H1 (cell line): ENCODE measurements around the gene C2CD4D. TPM values are rescaled to one million over a fixed set of nuclear protein-coding genes. Genes with fewer than 3 reads are reported as not detected.

Experiments used
- CTCF ChIA-PET: fragments of 300-600 bp; sonication (Branson Sonifier 250); formaldehyde crosslinking; loops from one replicate; lab custom pipeline; 2021; ENCODE audit not compliant: partially characterized antibody; lab: Charles Lee
- POLR2A ChIA-PET: fragments of 300-600 bp; sonication (Branson Sonifier 250); formaldehyde crosslinking; loops from one replicate; lab custom pipeline; 2021; ENCODE audit warnings: inconsistent platforms; ENCODE audit not compliant: partially characterized antibody; lab: Charles Lee
- DNase-seq, 2 experiments: peaks; one replicate each; pipeline versions ENCODE4 v3.0.0 to v3.0.0-alpha.2; 2010 to 2022; ENCODE audit warnings: low spot score in 2 of 2, low read depth in 1 of 2, mixed read lengths in 1 of 2
- FAIRE-seq: peaks from 2 replicates; lab custom pipeline; 2011; peaks lifted over from hg19 to GRCh38; lab: Jason Lieb, UNC
- H2AFZ ChIP-seq: 2 replicates; pipeline ENCODE4 v1.8.1; 2012; ENCODE audit warnings: low read length, inconsistent platforms
- H2AK5ac ChIP-seq: 2 replicates; pipeline ENCODE4 v1.6.1; 2013; ENCODE audit warnings: low read depth, low read length
- H2BK120ac ChIP-seq: replicated peaks from 2 replicates; pipeline ENCODE3; 2013; ENCODE audit warnings: low read depth, low read length, inconsistent platforms
- H2BK12ac ChIP-seq: 2 replicates; pipeline ENCODE4 v1.6.1; 2013; ENCODE audit warnings: low read depth, low read length
- H2BK15ac ChIP-seq: 2 replicates; pipeline ENCODE4 v1.6.1; 2013; ENCODE audit warnings: low read length
- H2BK20ac ChIP-seq: 2 replicates; pipeline ENCODE4 v1.6.1; 2013; ENCODE audit warnings: low read length
- H2BK5ac ChIP-seq: 2 replicates; pipeline ENCODE4 v1.6.1; 2013; ENCODE audit warnings: low read depth, low read length
- H3K14ac ChIP-seq: 2 replicates; pipeline ENCODE4 v1.6.1; 2013; ENCODE audit warnings: inconsistent platforms; ENCODE audit not compliant: insufficient read length
- H3K18ac ChIP-seq: 2 replicates; pipeline ENCODE4 v1.6.1; 2013; ENCODE audit warnings: low read length; ENCODE audit errors: extremely low read depth
- H3K23ac ChIP-seq: 2 replicates; pipeline ENCODE4 v1.6.1; 2013; ENCODE audit warnings: inconsistent platforms; ENCODE audit not compliant: insufficient read length
- H3K23me2 ChIP-seq: 2 replicates; pipeline ENCODE4 v1.6.1; 2013; ENCODE audit warnings: low read depth, low read length
- H3K27ac ChIP-seq: 2 replicates; pipeline ENCODE4 v1.6.1; 2011; ENCODE audit warnings: low read depth, low read length, inconsistent platforms
- H3K27me3 ChIP-seq, 4 experiments: replicated peaks in 1 of 4; 1 replicate in 1 of 4; 2 replicates in 3 of 4; pipeline versions ENCODE4 v1.6.1 to v1.8.1; 2011 to 2013; ENCODE audit warnings: low read length in 3 of 4, mild to moderate bottlenecking in 3 of 4, inconsistent platforms in 2 of 4, mixed read lengths in 2 of 4, moderate library complexity in 1 of 4; ENCODE audit not compliant: control insufficient read depth in 3 of 4, insufficient read depth in 3 of 4; ENCODE audit errors: extremely low read depth in 1 of 4
- H3K36me3 ChIP-seq, 4 experiments: 2 replicates each; pipeline versions ENCODE4 v1.6.1 to v1.8.1; 2011 to 2013; ENCODE audit warnings: mild to moderate bottlenecking in 4 of 4, low read length in 3 of 4, moderate library complexity in 2 of 4, control low read depth in 1 of 4, inconsistent platforms in 1 of 4; ENCODE audit not compliant: insufficient read depth in 4 of 4, control insufficient read depth in 2 of 4
- H3K4ac ChIP-seq: replicated peaks from 2 replicates; pipeline ENCODE3; 2013; ENCODE audit warnings: low read length, low read depth, mixed read lengths, inconsistent platforms; ENCODE audit not compliant: insufficient read length
- H3K4me1 ChIP-seq, 4 experiments: replicated peaks in 1 of 4; 1 replicate in 1 of 4; 2 replicates in 3 of 4; pipeline versions ENCODE4 v1.6.1 to v1.8.1; 2011 to 2013; ENCODE audit warnings: low read length in 3 of 4, inconsistent platforms in 2 of 4, mixed read lengths in 1 of 4; ENCODE audit not compliant: insufficient read depth in 4 of 4, control insufficient read depth in 3 of 4
- H3K4me2 ChIP-seq, 2 experiments: 2 replicates each; pipeline versions ENCODE4 v1.6.1 to v1.8.1; 2011 to 2013; ENCODE audit warnings: low read depth in 2 of 2, low read length in 2 of 2, control low read depth in 1 of 2, inconsistent platforms in 1 of 2, mild to moderate bottlenecking in 1 of 2; ENCODE audit not compliant: insufficient read depth in 1 of 2
- H3K4me3 ChIP-seq, 4 experiments: fragments of 200-600, 300-600 bp in 1 of 4; sonication (generic), shearing (Covaris generic), sonication (Bioruptor Twin) in 1 of 4; 2 replicates each; pipeline versions ENCODE4 v1.5.1 to v1.8.1; 2011 to 2016; ENCODE audit warnings: low read length in 4 of 4, low read depth in 3 of 4, control low read depth in 2 of 4, inconsistent platforms in 2 of 4, mild to moderate bottlenecking in 2 of 4, mixed read lengths in 1 of 4, moderate library complexity in 1 of 4; ENCODE audit not compliant: insufficient read depth in 2 of 4; ENCODE audit errors: extremely low read depth in 1 of 4
- H3K56ac ChIP-seq: replicated peaks from 2 replicates; pipeline ENCODE3; 2013; ENCODE audit warnings: low read depth, mild to moderate bottlenecking, mixed read lengths, low read length, inconsistent platforms; ENCODE audit not compliant: insufficient read length
- H3K79me1 ChIP-seq: 2 replicates; pipeline ENCODE4 v1.6.1; 2013; ENCODE audit warnings: low read depth, low read length, control low read depth
- H3K79me2 ChIP-seq, 2 experiments: 2 replicates each; pipeline versions ENCODE4 v1.6.1 to v1.8.1; 2012 to 2013; ENCODE audit warnings: low read length in 2 of 2, mild to moderate bottlenecking in 2 of 2, inconsistent platforms in 1 of 2; ENCODE audit not compliant: insufficient read depth in 2 of 2, control insufficient read depth in 1 of 2
- H3K9ac ChIP-seq, 4 experiments: replicated peaks in 1 of 4; 1 replicate in 1 of 4; 2 replicates in 3 of 4; pipeline versions ENCODE4 v1.6.1 to v1.8.1; 2011 to 2013; ENCODE audit warnings: low read depth in 3 of 4, low read length in 3 of 4, control low read depth in 2 of 4, mild to moderate bottlenecking in 2 of 4, moderate library complexity in 2 of 4, inconsistent platforms in 1 of 4; ENCODE audit errors: extremely low read depth in 1 of 4
- H3K9me3 ChIP-seq, 2 experiments: 2 replicates each; pipeline versions ENCODE4 v1.6.1 to v1.8.1; 2012 to 2013; ENCODE audit warnings: mild to moderate bottlenecking in 2 of 2, moderate library complexity in 2 of 2, control low read depth in 1 of 2, inconsistent platforms in 1 of 2, low read depth in 1 of 2, low read length in 1 of 2, mixed read lengths in 1 of 2; ENCODE audit not compliant: insufficient read depth in 2 of 2
- H4K20me1 ChIP-seq, 2 experiments: replicated peaks in 1 of 2; 2 replicates each; pipeline versions ENCODE3 to v1.8.1; 2011 to 2013; ENCODE audit warnings: inconsistent platforms in 2 of 2, low read length in 2 of 2, mild to moderate bottlenecking in 1 of 2; ENCODE audit not compliant: insufficient read depth in 2 of 2, control insufficient read depth in 1 of 2
- H4K5ac ChIP-seq: 2 replicates; pipeline ENCODE4 v1.6.1; 2013; ENCODE audit warnings: low read length, low read depth, mixed read lengths, inconsistent platforms; ENCODE audit not compliant: insufficient read length
- H4K8ac ChIP-seq: 2 replicates; pipeline ENCODE4 v1.8.0; 2013; ENCODE audit warnings: mild to moderate bottlenecking, moderate library complexity, low read length, inconsistent platforms; ENCODE audit not compliant: insufficient read depth; ENCODE audit errors: extremely low read depth
- H4K91ac ChIP-seq: replicated peaks from 2 replicates; pipeline ENCODE3; 2013; ENCODE audit warnings: low read length, mixed read lengths, inconsistent platforms; ENCODE audit not compliant: insufficient read length
- BACH1 ChIP-seq: IDR thresholded peaks from 2 replicates; pipeline ENCODE4 v1.6.1; 2012; ENCODE audit warnings: low read length, improper control_type of control experiment
- BRCA1 ChIP-seq: IDR thresholded peaks from 2 replicates; pipeline ENCODE4 v1.6.1; 2012; ENCODE audit warnings: low read depth, low read length, improper control_type of control experiment
- EP300 ChIP-seq, 2 experiments: IDR thresholded peaks; 1 replicate in 1 of 2; 2 replicates in 1 of 2; pipeline ENCODE4 v1.6.1; 2011 to 2012; ENCODE audit warnings: low read depth in 2 of 2, low read length in 2 of 2, mild to moderate bottlenecking in 2 of 2, borderline replicate concordance in 1 of 2, inconsistent platforms in 1 of 2, moderate library complexity in 1 of 2
- GABPA ChIP-seq: IDR thresholded peaks from 2 replicates; pipeline ENCODE4 v1.6.1; 2011; ENCODE audit warnings: mild to moderate bottlenecking, low read length, moderate library complexity, borderline replicate concordance; ENCODE audit not compliant: insufficient read depth
- JUN ChIP-seq: IDR thresholded peaks from 2 replicates; pipeline ENCODE4 v1.6.1; 2011; ENCODE audit warnings: low read depth, mild to moderate bottlenecking, improper control_type of control experiment, low read length
- MAX ChIP-seq: IDR thresholded peaks from 2 replicates; pipeline ENCODE4 v1.6.1; 2012; ENCODE audit warnings: inconsistent platforms
- RNF2 ChIP-seq: fragments of 200-900, 300-1000 bp; sonication (generic); IDR thresholded peaks from 2 replicates; pipeline ENCODE4 v1.7.1; 2016; ENCODE audit warnings: borderline replicate concordance, low read depth, mild to moderate bottlenecking, antibody characterized with exemption, low read length; ENCODE audit not compliant: poor library complexity, severe bottlenecking; ENCODE audit errors: missing control alignments
- RXRA ChIP-seq: IDR thresholded peaks from 2 replicates; pipeline ENCODE4 v1.6.1; 2011; ENCODE audit warnings: low read depth, mild to moderate bottlenecking, low read length, moderate library complexity; ENCODE audit not compliant: insufficient read depth
- TEAD4 ChIP-seq: IDR thresholded peaks from 2 replicates; pipeline ENCODE4 v1.6.1; 2012; ENCODE audit warnings: low read depth, low read length, inconsistent platforms, mixed read lengths
- WGBS, 2 experiments: shearing (Covaris generic) in 1 of 2; methylation state at CpG; one replicate each; pipeline versions ENCODE4 v1.1.6 to v1.1.7; 2013 to 2015; ENCODE audit warnings: low lambda C conversion rate in 2 of 2, mixed read lengths in 2 of 2, inconsistent platforms in 1 of 2, low coverage in 1 of 2, missing lambda C conversion rate in 1 of 2; ENCODE audit not compliant: insufficient replicate concordance in 2 of 2, insufficient coverage in 1 of 2, insufficient read length in 1 of 2; ENCODE audit errors: extremely low coverage in 1 of 2, missing lambda C conversion rate in 1 of 2; 5-methylcytosine and 5-hydroxymethylcytosine counted together
- polyA plus RNA-seq, 7 experiments: library from polyadenylated mRNA; depleted of rRNA in 3 of 7; stranded (reverse) in 5 of 7; unstranded in 2 of 7; fragments of >200 nt in 5 of 7; fragments of 200-250 nt in 2 of 7; gene quantifications; 1 replicate in 5 of 7; 2 replicates in 1 of 7; 4 replicates in 1 of 7; pipeline versions ENCODE4 v1.2.1 to v1.2.3, GENCODE V29; 2011 to 2013; ENCODE audit warnings: missing spikeins in 2 of 7, mixed read lengths in 2 of 7
- total RNA-seq: library from RNA; stranded (reverse); fragmentation: NEBNext Ultra II Directional; extraction: Animal tissue kit (Norgen Biotek cat#: 25700); gene quantifications from 2 replicates; pipeline ENCODE4 v1.2.1, GENCODE V29; 2021
- TF ChIP-seq, protein P1 (sequence below), 3 experiments: IDR thresholded peaks; 1 replicate in 2 of 3; 2 replicates in 1 of 3; pipeline versions ENCODE4 v1.5.1 to v1.6.1; 2011; ENCODE audit warnings: low read length in 3 of 3, mild to moderate bottlenecking in 3 of 3, inconsistent platforms in 2 of 3, low read depth in 1 of 3, moderate library complexity in 1 of 3; ENCODE audit not compliant: insufficient read depth in 1 of 3; ENCODE audit errors: control extremely low read depth in 1 of 3

C2CD4D gene
- total and polyA plus RNA-seq, 2 of the 8 experiments (the other 6 are each of a cell fraction or from before 2014, with no cell fraction given), result 0.41 to 0.71 TPM

- H2BK5ac ChIP-seq, result no peak overlapping the region
- no peak overlapping the region for H3K4me3 ChIP-seq
- ChIA-PET CTCF (interaction anchor here (0.9 to 1.9 kb wide), 4 partner anchors 9 to 168 kb away, joined by 3 to 8 read pairs (median 4); no protein-coding TSS in a partner anchor), POLR2A (interaction anchor here (0.7 to 2.7 kb wide), 3 partner anchors 10 to 12 kb away, joined by 3 to 14 read pairs (median 4); partner anchors contain the start of gene C2CD4D)
- H3K4me1 ChIP-seq, result peaks cover 6 to 11% (median 7%) of the 10 kb centered on the region in 4 experiments
- FAIRE-seq (no peak), DNase-seq (no peak)
- no peak overlapping the region for H4K5ac ChIP-seq
- no peaks in the 10 kb centered on the region for H3K79me1 ChIP-seq
- H4K8ac ChIP-seq, result no peak overlapping the region
- no peak overlapping the region for H2BK15ac ChIP-seq
- H3K23me2 ChIP-seq, result 0 out of 2 replicates have a peak, but pooled peaks cover 4% of the 10 kb centered on the region
- H4K20me1 ChIP-seq, result no peaks in the 10 kb centered on the region
- no peak overlapping the region for H3K4ac ChIP-seq
- H3K4me2 ChIP-seq, result no peak overlapping the region
- no peak overlapping the region for H3K18ac ChIP-seq
- WGBS, 2 experiments, result 90% methylated on average over 3 of the region's 3 CpGs; no CpG with 5 or more reads in 1 of the 2 experiments
- H3K27me3 ChIP-seq, result no peaks in the 10 kb centered on the region
- no peak overlapping the region for H2BK12ac ChIP-seq
- no peaks in the 10 kb centered on the region for H3K79me2 ChIP-seq
- H2AFZ ChIP-seq, result no peak overlapping the region
- H2BK120ac ChIP-seq, result no peak overlapping the region
- no peak overlapping the region for H3K56ac ChIP-seq
- no peak overlapping the region for H3K14ac ChIP-seq
- H3K9me3 ChIP-seq, result no peaks in the 10 kb centered on the region
- no peak overlapping the region for H3K23ac ChIP-seq
- no peak overlapping the region for H2BK20ac ChIP-seq
- H3K36me3 ChIP-seq, result no peaks in the 10 kb centered on the region
- no peak overlapping the region for H4K91ac ChIP-seq
- H2AK5ac ChIP-seq, result no peak overlapping the region
- no peak overlapping the region for H3K27ac ChIP-seq
- H3K9ac ChIP-seq, result no peak overlapping the region
- TF ChIP-seq RNF2 (no peak), BRCA1 (no peak), EP300 (IDR thresholded peaks at IDR 0.05; ENCODE audit: borderline replicate concordance in 1 of 2, low read depth in 2 of 2, low read length in 2 of 2) (no peak), RXRA (no peak), BACH1 (no peak), JUN (no peak), TEAD4 (no peak), MAX (no peak), GABPA (no peak)
- TF ChIP-seq, protein P1, sequence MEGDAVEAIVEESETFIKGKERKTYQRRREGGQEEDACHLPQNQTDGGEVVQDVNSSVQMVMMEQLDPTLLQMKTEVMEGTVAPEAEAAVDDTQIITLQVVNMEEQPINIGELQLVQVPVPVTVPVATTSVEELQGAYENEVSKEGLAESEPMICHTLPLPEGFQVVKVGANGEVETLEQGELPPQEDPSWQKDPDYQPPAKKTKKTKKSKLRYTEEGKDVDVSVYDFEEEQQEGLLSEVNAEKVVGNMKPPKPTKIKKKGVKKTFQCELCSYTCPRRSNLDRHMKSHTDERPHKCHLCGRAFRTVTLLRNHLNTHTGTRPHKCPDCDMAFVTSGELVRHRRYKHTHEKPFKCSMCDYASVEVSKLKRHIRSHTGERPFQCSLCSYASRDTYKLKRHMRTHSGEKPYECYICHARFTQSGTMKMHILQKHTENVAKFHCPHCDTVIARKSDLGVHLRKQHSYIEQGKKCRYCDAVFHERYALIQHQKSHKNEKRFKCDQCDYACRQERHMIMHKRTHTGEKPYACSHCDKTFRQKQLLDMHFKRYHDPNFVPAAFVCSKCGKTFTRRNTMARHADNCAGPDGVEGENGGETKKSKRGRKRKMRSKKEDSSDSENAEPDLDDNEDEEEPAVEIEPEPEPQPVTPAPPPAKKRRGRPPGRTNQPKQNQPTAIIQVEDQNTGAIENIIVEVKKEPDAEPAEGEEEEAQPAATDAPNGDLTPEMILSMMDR (IDR thresholded peaks at IDR 0.05; ENCODE audit: control extremely low read depth in 1 of 3, insufficient read depth in 1 of 3, low read depth in 1 of 3, low read length in 3 of 3), result no peak
Measured at GRCh38 chr1:151849126-151849525, 9.5 kb upstream of the C2CD4D start.
